Stimulated activated CD8-positive, alpha-beta memory T cell treated with anti-CD3 and anti-CD28 coated beads, Interleukin-12 subunit alpha, Interleukin-12 subunit beta, amount 100 ng/mL, for 1 hour (primary cell): ENCODE measurements around the gene PDE11A.
"Not testable (repeated sequence)": the region's sequence is repeated elsewhere in the genome, so short reads cannot be mapped to it uniquely, and the experiment has no call there.

Experiments
- DNase-seq: peaks from one replicate; pipeline ENCODE4 v3.0.0-alpha.2; 2020; ENCODE audit warnings: low read depth

PDE11A gene

DNA sequence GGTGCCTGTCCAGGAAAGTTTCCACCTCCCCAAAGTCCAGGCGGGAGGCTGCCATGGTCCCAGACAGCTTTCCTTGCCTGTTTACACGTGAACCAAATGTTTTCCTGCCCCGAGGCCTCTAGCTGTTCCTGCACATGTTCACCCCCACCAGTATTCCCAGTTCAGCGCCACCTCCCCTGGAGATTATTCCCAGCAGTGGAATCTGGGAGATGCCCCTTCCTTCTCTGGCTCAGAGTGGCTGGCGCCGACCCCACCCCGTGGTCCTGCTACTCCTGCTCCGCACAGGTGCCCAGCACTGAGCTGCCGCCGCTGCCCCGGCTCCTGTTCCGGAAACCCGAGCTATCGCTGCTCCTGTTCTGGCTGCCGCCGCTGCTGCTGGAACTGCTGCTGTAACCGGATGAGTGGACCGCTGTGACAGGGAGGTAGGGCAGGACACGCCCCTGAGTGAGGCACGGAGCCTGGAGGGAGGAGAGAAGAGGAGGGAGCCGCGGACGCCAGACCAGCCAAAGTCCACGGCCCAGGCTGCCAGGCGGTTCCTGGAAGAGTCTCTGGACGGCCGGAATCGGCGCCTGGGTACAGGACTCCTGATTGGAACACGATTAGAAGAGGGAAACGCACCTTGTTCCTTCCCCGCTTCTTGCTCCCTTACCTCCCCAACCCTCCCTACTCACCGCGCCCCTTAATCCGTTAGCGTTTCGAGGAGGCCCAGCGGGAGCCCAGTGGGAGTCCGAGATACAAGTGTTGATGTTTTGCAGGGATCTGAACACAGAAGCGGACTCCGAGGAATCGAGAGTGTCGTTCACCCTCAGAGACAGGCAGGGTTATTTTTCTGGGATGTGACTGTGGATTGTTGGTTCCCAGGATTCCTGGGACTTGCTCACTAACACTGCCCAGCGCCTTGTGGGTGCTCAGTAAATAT, at the start of gene PDE11A:
PDE11A (minus strand) TSS at position 395 of the 919 bp plus-strand sequence; CDS start at position 55, 340 bp downstream.
- DNase-seq: no peak

DNA sequence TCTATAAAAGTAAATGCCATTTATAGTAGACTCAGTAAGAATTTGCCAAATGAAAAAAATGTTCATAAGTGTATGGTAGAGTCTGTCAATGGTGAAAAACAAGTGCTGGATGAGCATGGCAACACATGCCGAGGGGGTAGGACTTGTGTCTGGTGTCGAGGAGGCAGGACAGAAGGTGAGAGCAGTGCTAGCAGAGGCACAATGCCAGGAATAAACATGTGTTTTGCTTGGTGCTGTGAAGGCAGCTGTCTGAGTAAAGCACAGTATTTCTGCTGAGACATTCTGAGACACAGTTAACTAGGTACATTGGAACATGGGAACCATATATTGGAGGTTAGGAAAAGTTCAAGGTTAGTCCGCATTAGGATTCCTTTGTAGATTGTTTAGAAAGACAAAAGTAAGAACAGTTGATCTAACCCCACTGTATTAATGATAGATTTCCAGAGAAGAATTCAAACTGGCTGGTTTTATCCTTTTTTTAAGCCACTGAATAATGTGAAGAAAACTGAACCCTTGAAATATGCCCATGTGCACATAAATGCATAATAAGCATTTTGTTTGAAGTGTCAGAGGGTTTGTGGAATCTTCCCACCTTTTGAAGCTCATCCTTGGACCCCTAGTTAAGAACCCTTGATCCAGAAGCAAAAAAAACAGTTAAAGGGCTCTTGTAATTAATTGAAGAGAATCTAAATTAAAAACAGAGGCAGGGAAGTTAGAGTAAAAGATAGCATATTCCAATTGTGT, 46.8 kb upstream of the PDE11A start:
- no peak for DNase-seq

DNA sequence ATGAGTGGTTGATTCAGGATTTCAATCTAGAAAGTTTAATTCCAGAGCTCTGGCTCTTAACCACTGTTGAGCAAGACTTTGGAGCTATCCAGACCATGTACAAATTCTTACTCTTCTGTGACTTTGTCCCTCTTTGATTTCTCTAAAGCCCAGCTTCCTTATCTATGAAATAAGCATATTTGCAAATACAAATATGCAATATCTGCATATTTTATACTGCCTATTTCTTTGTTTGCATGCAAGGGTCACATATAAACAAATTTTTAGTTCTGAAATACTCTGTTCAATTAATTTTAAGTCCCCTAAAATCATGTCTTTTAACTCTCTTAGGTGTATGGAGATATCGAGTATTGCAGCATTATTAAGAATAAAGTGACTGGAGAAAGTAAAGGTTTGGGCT, 45.1 kb upstream of the PDE11A start:
- no peak for DNase-seq

DNA sequence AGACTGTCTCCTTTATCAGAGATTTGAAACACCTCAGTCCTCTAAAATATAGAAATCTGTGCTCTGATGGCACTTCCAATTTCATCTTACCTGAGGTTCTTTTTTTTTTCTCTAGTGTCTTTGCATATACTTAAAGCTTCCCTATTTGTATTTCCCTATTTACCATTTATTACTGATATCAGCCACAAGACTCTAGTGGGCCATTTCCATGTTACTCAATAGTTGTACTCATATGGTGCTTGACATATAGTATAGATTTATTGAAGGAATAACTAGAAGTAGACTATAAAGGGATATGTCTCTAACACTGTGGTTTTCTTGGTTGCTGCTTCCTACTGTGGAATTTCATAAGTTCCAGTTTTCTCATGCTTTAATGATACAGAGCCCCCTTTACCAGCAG, 42.7 kb upstream of the PDE11A start:
- DNase-seq: no peak

DNA sequence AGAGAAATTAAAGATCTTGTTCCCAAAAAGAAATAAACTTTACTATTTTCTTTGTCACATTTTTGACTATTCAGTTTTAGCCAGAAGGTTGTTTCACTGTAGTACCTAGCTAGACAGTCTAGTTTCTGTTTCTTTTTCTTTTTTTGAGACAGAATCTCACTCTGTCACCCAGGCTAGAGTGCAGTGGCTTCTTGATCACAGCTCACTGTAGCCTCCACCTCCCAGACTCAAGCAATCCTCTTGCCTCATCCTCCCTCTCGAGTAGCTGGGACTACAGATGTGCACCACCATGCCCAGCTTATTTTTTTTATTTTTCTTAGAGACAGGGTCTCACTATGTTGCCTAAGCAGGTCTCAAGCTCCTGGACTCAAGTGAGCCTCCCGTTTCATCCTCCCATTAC, 41.9 kb upstream of the PDE11A start:
- DNase-seq: no peak

DNA sequence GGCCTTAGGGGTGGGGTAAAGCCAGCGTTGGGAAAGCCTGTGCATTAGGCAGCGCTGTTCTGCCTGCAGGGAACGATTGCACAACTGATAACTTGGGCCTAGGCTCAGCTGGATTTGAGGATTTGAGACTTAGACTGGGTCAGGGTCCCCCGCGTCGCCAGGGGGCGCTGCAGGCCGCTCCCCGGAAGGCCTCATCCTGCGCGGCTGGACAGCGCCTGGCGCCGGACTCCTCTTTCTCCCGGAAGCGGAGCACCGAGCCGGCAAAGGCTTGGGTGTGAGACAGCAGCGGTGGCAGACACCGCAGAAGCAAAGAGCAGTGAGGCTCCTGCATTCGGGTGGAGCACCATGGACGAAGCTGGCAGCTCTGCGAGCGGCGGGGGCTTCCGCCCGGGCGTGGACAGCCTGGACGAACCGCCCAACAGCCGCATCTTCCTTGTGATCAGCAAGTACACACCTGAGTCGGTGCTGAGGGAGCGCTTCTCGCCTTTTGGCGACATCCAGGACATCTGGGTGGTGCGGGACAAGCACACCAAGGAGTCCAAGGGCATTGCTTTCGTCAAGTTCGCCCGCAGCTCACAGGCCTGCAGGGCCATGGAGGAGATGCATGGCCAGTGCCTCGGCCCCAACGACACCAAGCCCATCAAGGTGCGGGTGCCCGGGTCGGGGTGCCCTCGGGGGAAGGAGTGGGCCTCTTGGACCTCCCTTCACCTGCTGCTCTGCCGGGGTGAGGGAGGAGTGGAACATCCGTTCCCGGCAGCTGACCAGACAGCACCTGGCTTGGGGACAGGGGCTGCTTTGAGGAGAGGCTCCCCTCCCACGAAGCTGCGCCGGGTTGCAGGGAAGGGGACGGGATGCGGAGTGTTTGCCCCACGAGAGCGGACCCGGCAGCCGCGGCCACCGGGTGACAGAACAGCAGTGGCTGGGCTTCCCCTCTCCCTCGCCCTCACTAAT, 39.9 kb upstream of the PDE11A start, which contains the start of gene RBM45:
RBM45 (plus strand) TSS at position 236 of the 951 bp plus-strand sequence; CDS start at position 346, 110 bp downstream.
- DNase-seq: peak; percentile 68

DNA sequence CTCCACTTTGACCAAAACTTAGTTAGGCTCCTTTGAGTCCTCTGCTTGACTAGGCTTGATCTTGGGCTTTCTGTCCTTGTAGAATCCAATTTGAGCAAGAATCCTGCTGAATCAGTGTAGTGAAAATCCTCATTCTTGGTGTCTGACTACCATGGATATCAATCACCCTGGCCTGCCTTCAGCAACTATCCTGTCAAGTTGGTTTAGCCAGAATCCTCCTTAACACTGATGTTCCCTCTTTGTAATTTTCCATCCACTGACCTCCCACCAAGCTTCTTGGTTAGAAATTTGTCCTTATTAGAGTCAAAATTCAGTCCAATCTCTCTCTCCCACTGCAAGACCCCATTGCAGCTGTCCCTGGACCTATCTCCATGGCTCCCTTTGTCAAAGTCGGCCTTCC, 39.2 kb upstream of the PDE11A start:
- no peak for DNase-seq

DNA sequence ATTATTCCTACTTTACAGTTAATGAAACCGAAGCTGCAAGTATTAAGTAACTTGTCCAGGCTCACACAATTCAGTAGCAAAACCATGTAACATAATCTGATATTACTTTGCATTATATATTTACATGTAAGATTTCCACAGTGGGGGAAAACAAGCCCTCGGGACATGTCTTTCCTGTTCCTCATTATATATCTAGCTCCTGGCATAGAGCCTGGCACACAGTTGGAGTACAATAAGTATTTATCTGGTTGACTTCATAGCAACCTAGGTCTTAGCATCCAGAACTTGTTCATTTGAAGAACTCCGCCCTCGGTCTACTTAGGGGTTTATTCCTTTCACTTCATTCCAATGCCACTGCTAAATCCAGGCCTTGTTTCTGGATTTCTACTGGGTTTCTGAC, 38.1 kb upstream of the PDE11A start:
- no peak for DNase-seq

DNA sequence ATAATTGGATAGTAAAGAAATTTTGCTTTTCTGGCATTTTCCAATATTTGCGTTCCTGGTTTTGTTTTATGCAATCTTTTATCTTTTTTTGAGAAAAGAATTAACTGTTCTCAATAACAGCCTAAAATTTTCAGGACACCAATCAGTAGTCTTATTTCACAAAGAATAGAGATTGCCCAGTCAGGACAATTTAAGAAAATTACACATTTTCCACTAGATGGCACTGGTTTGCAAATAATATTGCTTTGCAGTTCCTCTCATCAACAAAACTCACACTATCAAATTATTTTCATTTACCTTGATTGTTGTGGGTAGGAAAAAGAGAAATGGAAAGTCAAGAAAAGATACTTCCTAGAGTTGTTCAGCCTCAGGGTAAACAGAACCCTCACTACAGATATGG, 37.2 kb upstream of the PDE11A start:
- DNase-seq: no peak

DNA sequence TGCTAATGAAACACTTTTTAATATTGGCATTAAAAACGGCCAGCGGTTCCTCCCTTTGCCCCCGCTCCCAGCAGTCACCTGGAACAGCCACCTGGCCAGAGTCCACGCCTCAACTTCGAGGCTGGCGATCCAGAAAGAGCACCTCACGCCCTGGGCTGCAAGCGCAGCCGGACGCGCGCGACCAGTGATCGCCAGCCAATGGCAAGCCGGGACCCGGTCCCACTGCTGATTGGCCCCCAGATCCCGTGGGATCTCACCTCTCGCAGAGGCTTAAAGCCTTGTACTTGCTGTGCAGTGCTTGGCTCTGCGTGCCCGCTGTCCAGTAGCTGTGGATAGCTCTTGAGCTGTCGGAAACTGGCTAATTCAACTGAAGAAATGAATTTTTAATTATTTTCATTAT, 35.6 kb upstream of the PDE11A start:
- no peak for DNase-seq

DNA sequence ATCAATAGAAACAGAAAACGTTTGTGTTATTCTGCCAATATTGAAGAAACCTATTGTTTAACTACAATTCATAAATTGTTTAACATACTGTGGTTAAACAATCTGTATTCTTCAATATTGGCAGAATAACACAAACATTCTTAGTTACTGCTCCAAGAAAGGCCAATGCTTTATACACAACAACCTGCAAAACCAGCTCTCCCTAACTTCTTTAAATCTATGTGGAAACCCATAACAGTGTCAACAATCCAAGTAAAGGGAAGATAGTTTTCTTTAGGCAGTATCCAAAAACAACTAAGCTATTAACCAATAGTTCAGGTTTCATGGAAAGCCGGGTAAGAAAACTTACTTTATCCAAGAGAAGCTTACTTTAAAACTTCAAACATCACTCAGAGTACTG, 33.5 kb upstream of the PDE11A start:
- no peak for DNase-seq

DNA sequence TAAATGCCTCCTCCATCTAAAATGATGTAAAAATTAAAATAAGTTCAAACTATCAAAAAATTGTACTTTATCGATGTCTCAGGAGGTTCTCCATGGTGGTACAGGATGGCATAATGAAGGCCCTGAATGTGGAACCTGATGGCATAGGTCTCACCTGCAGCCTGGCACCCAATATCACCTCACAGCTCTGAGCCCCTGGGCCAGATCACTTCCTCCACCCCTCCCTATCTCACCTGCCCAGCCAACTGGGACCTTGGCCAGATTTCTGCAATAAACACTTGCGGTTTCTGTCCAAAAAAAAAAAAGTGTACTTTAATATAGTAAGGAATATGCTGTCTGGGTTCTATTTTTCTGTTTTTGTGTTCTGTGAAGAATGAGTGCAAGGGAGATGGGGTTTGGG, 33.0 kb upstream of the PDE11A start:
- DNase-seq: no peak

DNA sequence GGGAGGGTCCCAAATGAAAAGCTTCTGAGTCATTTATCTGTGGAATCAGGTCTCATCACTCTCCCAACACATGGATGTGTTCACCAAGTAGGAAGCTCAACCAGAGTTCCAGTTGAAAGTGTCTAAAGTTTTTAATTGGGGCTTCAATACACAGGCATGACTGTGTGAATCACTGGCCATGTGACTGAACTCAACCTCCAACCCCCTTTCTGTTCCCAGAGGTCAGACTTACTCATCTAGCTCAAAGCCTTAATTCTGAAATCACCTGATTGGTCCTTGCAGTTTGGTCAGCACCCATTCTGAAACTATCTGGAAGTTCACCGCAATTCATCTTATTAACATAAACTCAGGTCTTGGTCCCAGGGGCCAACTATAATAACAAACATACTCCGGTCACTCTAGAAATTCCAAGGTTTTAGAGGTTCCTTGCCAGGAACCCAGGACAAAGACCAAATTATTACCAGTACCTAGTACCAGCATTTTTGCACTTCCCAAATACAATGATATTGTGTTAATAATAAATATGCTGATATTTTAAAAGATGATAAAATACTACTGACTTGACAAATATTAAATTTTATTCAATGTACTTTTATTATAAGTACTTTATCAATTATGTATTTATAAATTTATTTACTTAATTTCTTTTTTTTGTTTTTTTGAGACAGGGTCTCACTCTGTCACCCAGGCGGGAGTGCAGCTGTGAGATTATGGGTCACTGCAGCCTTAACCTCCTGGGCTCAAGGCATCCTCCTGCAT, 28.9 kb upstream of the PDE11A start:
- DNase-seq: no peak

DNA sequence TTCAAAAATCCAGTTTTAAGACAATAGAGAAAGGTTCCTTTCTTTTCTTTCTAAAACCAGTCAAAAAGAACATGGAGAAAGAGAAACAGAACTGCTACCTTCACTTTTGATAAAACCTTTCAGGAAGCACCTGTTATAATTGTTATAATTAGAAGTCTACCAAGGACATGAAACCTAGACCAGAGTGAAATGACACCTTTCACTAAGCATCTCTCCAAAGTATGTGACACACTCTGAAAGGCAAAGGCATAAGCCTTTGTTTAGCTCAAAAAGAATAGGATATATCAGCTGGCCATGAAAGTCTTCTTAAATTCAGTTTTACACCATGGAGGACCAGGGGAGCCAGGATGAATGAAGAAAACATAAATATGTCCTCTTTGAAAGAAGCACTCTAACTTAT, 20.9 kb upstream of the PDE11A start:
- no peak for DNase-seq

DNA sequence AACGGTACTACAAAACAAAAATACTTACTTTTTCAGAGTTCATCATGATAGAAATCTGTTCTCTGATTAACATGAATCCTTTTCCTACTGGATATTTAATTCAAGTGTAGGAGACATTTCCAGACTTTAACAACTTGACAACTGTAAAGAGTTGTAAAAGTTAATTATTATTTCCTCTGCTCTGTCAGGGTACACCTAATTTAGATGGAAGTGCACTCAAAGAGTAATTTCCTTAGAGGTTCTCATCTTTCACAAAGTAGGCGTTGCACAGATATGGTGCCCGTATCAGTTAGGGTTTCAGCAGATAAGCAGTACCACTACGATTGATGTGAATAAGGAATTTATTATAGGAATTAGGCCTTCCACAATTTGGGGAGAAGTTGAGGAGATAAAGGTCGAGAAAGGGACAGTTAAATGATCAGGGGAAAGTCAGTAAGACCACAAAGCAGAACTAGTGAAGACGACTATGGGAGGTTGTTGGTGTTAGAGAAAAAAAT, 16.2 kb upstream of the PDE11A start:
- DNase-seq: no peak

DNA sequence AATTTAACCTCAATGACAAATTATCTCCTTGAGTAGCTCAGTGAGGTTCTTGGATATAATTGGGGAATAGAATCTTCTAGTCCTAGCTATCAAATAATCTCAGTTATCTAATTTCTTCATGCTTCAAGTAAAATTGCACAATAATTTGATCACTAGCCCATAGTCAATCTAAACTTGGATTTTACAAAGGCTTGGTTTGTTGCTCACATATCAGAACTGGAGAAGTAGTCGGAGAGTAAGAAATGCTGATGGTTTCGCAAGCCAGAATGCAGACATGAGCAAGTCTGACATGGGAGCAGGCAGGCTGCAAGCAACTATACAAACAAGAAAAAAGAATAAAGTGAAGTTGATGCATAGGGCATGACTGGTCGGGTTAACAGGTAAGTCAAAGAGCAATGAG, 11.7 kb upstream of the PDE11A start:
- no peak for DNase-seq

DNA sequence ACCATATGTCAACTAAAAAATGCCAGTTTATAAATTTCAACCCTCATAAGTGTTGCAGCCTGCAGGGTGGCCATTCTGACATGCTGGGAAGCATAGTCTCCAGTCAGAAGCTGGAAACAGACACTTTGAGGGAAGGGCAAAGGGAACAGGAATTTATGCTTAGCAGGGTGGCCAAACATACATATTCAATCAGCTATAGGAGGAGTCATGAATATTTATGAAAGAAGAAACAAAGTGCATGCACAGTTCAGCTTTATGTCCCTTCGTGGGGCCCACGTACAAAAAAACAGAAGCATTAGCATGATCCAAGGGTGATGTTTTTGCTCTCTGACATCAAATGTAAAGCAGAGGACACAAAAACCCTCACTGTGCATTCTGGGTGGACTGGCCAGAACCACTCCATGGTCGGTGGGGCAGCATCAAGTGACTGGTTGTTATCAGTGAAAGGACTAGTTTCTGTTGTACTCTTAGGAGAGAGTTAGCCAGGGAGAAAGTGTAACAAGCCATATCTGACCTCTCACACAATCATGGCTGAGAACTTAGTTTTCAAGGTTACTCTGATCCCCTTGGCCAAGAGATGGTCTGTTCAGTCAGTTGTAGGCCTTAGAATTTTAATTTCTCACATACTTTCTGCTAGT, 9.9 kb upstream of the PDE11A start:
- DNase-seq: no peak

DNA sequence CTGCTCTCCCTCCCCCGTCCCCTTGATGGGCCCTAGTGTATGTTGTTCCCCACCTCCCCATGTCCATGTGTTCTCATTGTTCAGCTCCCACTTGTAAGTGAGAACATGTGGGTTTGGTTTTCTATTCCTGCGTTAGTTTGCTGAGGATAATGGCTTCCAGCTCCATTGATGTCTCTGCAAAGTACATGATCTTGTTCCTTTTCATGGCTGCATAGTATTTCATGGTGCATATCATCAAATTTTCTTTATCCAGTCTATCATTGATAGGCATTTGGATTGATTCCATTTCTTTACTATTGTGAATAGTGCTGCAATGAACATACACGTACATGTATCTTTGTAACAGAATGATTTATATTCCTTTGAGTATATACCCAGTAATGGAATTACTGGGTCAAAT, 6.7 kb upstream of the PDE11A start:
- DNase-seq: not testable (repeated sequence)

DNA sequence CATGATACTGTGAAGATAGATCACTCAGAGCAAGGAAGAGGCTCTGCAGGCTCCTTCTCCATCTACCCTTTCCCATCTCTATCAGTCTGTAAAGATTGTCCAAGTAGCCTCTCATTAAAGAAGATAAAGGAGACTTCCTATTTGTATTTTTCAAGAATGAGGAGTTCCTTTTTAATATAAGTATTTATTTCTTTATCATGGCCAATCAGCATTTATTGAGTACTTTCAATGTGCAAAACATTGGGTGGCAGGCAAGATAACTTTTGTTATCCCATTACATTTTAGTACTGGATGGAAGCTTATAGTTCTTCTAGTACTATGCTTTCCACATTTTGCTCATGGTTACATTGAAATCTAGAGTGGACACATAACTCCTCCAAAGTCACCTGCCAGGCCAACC, 3.6 kb upstream of the PDE11A start:
- DNase-seq: no peak

DNA sequence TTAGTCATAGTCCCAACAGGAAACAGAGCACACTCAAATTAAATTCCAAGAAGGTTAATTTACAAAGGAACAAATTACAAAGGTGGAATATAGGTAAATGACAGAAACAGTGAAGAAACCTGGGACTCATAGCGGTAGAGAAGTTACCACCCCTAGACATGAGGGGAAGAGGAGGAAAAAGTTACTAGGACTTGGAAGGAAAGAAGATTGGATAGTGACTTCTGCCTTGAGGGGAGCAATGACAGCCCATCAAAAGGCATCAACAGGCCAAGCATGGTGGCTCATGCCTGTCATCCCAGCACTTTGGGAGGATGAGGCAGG, 2.4 kb upstream of the PDE11A start:
- no peak for DNase-seq
